Endothelial cell of umbilical vein (primary cell): ENCODE data around the gene SH3BP4.

Experiments
- EZH2 ChIP-seq: IDR thresholded peaks from 2 replicates; pipeline ENCODE4 v1.6.1; 2012; ENCODE audit warnings: borderline replicate concordance, low read depth, mild to moderate bottlenecking, moderate library complexity, low read length, inconsistent platforms; ENCODE audit not compliant: severe bottlenecking
- GATA2 ChIP-seq: IDR thresholded peaks from 2 replicates; pipeline ENCODE4 v1.7.0; 2011; ENCODE audit warnings: low read depth, mild to moderate bottlenecking, moderate library complexity, mixed read lengths, low read length; ENCODE audit not compliant: insufficient read length, insufficient read depth
- TF ChIP-seq, protein P1 (sequence below): IDR thresholded peaks from 2 replicates; pipeline ENCODE4 v1.6.1; 2011; ENCODE audit not compliant: insufficient read depth, insufficient read length
- TF ChIP-seq, protein P2 (sequence below), 2 donors: IDR thresholded peaks; 1 replicate in 1 of 2; 2 replicates in 1 of 2; pipeline ENCODE4 v1.5.1; 2011; ENCODE audit warnings: low read length in 2 of 2, mild to moderate bottlenecking in 2 of 2, moderate library complexity in 2 of 2, control low read depth in 1 of 2, inconsistent platforms in 1 of 2, low read depth in 1 of 2; ENCODE audit not compliant: insufficient read depth in 1 of 2; ENCODE audit errors: extremely low read depth in 1 of 2

DNA sequence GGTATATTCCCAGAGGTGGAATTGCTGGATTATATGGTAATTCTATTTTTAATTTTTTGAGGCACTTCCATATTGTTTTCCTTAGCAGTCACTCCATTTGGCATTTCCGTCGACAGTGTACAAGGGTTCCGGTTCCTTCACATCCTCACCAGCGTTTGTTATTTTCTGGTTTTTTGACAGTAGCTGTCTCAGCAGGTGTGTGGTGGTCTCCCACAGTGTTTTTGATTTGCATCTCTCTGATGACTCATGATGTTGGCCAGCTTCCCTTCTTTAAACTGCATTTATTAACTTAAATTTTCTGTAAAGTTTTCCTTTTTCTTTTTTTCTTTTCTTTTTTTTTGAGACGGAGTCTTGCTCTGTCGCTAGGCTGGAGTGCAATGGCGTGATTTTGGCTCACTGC is 19.7 kb downstream of the SH3BP4 start:
- TF ChIP-seq EZH2 (no peak), GATA2 (no peak)
- TF ChIP-seq, protein P1, sequence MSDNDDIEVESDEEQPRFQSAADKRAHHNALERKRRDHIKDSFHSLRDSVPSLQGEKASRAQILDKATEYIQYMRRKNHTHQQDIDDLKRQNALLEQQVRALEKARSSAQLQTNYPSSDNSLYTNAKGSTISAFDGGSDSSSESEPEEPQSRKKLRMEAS = no peak
- TF ChIP-seq, protein P2, sequence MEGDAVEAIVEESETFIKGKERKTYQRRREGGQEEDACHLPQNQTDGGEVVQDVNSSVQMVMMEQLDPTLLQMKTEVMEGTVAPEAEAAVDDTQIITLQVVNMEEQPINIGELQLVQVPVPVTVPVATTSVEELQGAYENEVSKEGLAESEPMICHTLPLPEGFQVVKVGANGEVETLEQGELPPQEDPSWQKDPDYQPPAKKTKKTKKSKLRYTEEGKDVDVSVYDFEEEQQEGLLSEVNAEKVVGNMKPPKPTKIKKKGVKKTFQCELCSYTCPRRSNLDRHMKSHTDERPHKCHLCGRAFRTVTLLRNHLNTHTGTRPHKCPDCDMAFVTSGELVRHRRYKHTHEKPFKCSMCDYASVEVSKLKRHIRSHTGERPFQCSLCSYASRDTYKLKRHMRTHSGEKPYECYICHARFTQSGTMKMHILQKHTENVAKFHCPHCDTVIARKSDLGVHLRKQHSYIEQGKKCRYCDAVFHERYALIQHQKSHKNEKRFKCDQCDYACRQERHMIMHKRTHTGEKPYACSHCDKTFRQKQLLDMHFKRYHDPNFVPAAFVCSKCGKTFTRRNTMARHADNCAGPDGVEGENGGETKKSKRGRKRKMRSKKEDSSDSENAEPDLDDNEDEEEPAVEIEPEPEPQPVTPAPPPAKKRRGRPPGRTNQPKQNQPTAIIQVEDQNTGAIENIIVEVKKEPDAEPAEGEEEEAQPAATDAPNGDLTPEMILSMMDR (IDR thresholded peaks at IDR 0.05; ENCODE audit: extremely low read depth in 1 of 2, insufficient read depth in 1 of 2, low read depth in 1 of 2, low read length in 2 of 2) = no peak
